H1 (cell line): ENCODE measurements around the gene NFXL1. TPM values are rescaled to one million over a fixed set of nuclear protein-coding genes. Genes with fewer than 3 reads are reported as not detected.
A peak's percentile ranks its signal among the peaks of the same experiment; 100 is the strongest.
"Not testable (repeated sequence)": the region's sequence is repeated elsewhere in the genome, so short reads cannot be mapped to it uniquely, and the experiment has no call there.

Experiments used
- CTCF ChIA-PET: fragments of 300-600 bp; sonication (Branson Sonifier 250); formaldehyde crosslinking; loops from one replicate; lab custom pipeline; 2021; ENCODE audit not compliant: partially characterized antibody; lab: Charles Lee
- POLR2A ChIA-PET: fragments of 300-600 bp; sonication (Branson Sonifier 250); formaldehyde crosslinking; loops from one replicate; lab custom pipeline; 2021; ENCODE audit warnings: inconsistent platforms; ENCODE audit not compliant: partially characterized antibody; lab: Charles Lee
- DNase-seq, 2 experiments: peaks; one replicate each; pipeline versions ENCODE4 v3.0.0 to v3.0.0-alpha.2; 2010 to 2022; ENCODE audit warnings: low spot score in 2 of 2, low read depth in 1 of 2, mixed read lengths in 1 of 2
- FAIRE-seq: peaks from 2 replicates; lab custom pipeline; 2011; peaks lifted over from hg19 to GRCh38; lab: Jason Lieb, UNC
- H2AFZ ChIP-seq: 2 replicates; pipeline ENCODE4 v1.8.1; 2012; ENCODE audit warnings: low read length, inconsistent platforms
- H2AK5ac ChIP-seq: 2 replicates; pipeline ENCODE4 v1.6.1; 2013; ENCODE audit warnings: low read depth, low read length
- H2BK120ac ChIP-seq: replicated peaks from 2 replicates; pipeline ENCODE3; 2013; ENCODE audit warnings: low read depth, low read length, inconsistent platforms
- H2BK12ac ChIP-seq: 2 replicates; pipeline ENCODE4 v1.6.1; 2013; ENCODE audit warnings: low read depth, low read length
- H2BK15ac ChIP-seq: 2 replicates; pipeline ENCODE4 v1.6.1; 2013; ENCODE audit warnings: low read length
- H2BK20ac ChIP-seq: 2 replicates; pipeline ENCODE4 v1.6.1; 2013; ENCODE audit warnings: low read length
- H2BK5ac ChIP-seq: 2 replicates; pipeline ENCODE4 v1.6.1; 2013; ENCODE audit warnings: low read depth, low read length
- H3K14ac ChIP-seq: 2 replicates; pipeline ENCODE4 v1.6.1; 2013; ENCODE audit warnings: inconsistent platforms; ENCODE audit not compliant: insufficient read length
- H3K18ac ChIP-seq: 2 replicates; pipeline ENCODE4 v1.6.1; 2013; ENCODE audit warnings: low read length; ENCODE audit errors: extremely low read depth
- H3K23ac ChIP-seq: 2 replicates; pipeline ENCODE4 v1.6.1; 2013; ENCODE audit warnings: inconsistent platforms; ENCODE audit not compliant: insufficient read length
- H3K23me2 ChIP-seq: 2 replicates; pipeline ENCODE4 v1.6.1; 2013; ENCODE audit warnings: low read depth, low read length
- H3K27ac ChIP-seq: 2 replicates; pipeline ENCODE4 v1.6.1; 2011; ENCODE audit warnings: low read depth, low read length, inconsistent platforms
- H3K27me3 ChIP-seq, 4 experiments: replicated peaks in 1 of 4; 1 replicate in 1 of 4; 2 replicates in 3 of 4; pipeline versions ENCODE4 v1.6.1 to v1.8.1; 2011 to 2013; ENCODE audit warnings: low read length in 3 of 4, mild to moderate bottlenecking in 3 of 4, inconsistent platforms in 2 of 4, mixed read lengths in 2 of 4, moderate library complexity in 1 of 4; ENCODE audit not compliant: control insufficient read depth in 3 of 4, insufficient read depth in 3 of 4; ENCODE audit errors: extremely low read depth in 1 of 4
- H3K36me3 ChIP-seq, 4 experiments: 2 replicates each; pipeline versions ENCODE4 v1.6.1 to v1.8.1; 2011 to 2013; ENCODE audit warnings: mild to moderate bottlenecking in 4 of 4, low read length in 3 of 4, moderate library complexity in 2 of 4, control low read depth in 1 of 4, inconsistent platforms in 1 of 4; ENCODE audit not compliant: insufficient read depth in 4 of 4, control insufficient read depth in 2 of 4
- H3K4ac ChIP-seq: replicated peaks from 2 replicates; pipeline ENCODE3; 2013; ENCODE audit warnings: low read length, low read depth, mixed read lengths, inconsistent platforms; ENCODE audit not compliant: insufficient read length
- H3K4me1 ChIP-seq, 4 experiments: replicated peaks in 1 of 4; 1 replicate in 1 of 4; 2 replicates in 3 of 4; pipeline versions ENCODE4 v1.6.1 to v1.8.1; 2011 to 2013; ENCODE audit warnings: low read length in 3 of 4, inconsistent platforms in 2 of 4, mixed read lengths in 1 of 4; ENCODE audit not compliant: insufficient read depth in 4 of 4, control insufficient read depth in 3 of 4
- H3K4me2 ChIP-seq, 2 experiments: 2 replicates each; pipeline versions ENCODE4 v1.6.1 to v1.8.1; 2011 to 2013; ENCODE audit warnings: low read depth in 2 of 2, low read length in 2 of 2, control low read depth in 1 of 2, inconsistent platforms in 1 of 2, mild to moderate bottlenecking in 1 of 2; ENCODE audit not compliant: insufficient read depth in 1 of 2
- H3K4me3 ChIP-seq, 4 experiments: fragments of 200-600, 300-600 bp in 1 of 4; sonication (generic), shearing (Covaris generic), sonication (Bioruptor Twin) in 1 of 4; 2 replicates each; pipeline versions ENCODE4 v1.5.1 to v1.8.1; 2011 to 2016; ENCODE audit warnings: low read length in 4 of 4, low read depth in 3 of 4, control low read depth in 2 of 4, inconsistent platforms in 2 of 4, mild to moderate bottlenecking in 2 of 4, mixed read lengths in 1 of 4, moderate library complexity in 1 of 4; ENCODE audit not compliant: insufficient read depth in 2 of 4; ENCODE audit errors: extremely low read depth in 1 of 4
- H3K56ac ChIP-seq: replicated peaks from 2 replicates; pipeline ENCODE3; 2013; ENCODE audit warnings: low read depth, mild to moderate bottlenecking, mixed read lengths, low read length, inconsistent platforms; ENCODE audit not compliant: insufficient read length
- H3K79me1 ChIP-seq: 2 replicates; pipeline ENCODE4 v1.6.1; 2013; ENCODE audit warnings: low read depth, low read length, control low read depth
- H3K79me2 ChIP-seq, 2 experiments: 2 replicates each; pipeline versions ENCODE4 v1.6.1 to v1.8.1; 2012 to 2013; ENCODE audit warnings: low read length in 2 of 2, mild to moderate bottlenecking in 2 of 2, inconsistent platforms in 1 of 2; ENCODE audit not compliant: insufficient read depth in 2 of 2, control insufficient read depth in 1 of 2
- H3K9ac ChIP-seq, 4 experiments: replicated peaks in 1 of 4; 1 replicate in 1 of 4; 2 replicates in 3 of 4; pipeline versions ENCODE4 v1.6.1 to v1.8.1; 2011 to 2013; ENCODE audit warnings: low read depth in 3 of 4, low read length in 3 of 4, control low read depth in 2 of 4, mild to moderate bottlenecking in 2 of 4, moderate library complexity in 2 of 4, inconsistent platforms in 1 of 4; ENCODE audit errors: extremely low read depth in 1 of 4
- H3K9me3 ChIP-seq, 2 experiments: 2 replicates each; pipeline versions ENCODE4 v1.6.1 to v1.8.1; 2012 to 2013; ENCODE audit warnings: mild to moderate bottlenecking in 2 of 2, moderate library complexity in 2 of 2, control low read depth in 1 of 2, inconsistent platforms in 1 of 2, low read depth in 1 of 2, low read length in 1 of 2, mixed read lengths in 1 of 2; ENCODE audit not compliant: insufficient read depth in 2 of 2
- H4K20me1 ChIP-seq, 2 experiments: replicated peaks in 1 of 2; 2 replicates each; pipeline versions ENCODE3 to v1.8.1; 2011 to 2013; ENCODE audit warnings: inconsistent platforms in 2 of 2, low read length in 2 of 2, mild to moderate bottlenecking in 1 of 2; ENCODE audit not compliant: insufficient read depth in 2 of 2, control insufficient read depth in 1 of 2
- H4K5ac ChIP-seq: 2 replicates; pipeline ENCODE4 v1.6.1; 2013; ENCODE audit warnings: low read length, low read depth, mixed read lengths, inconsistent platforms; ENCODE audit not compliant: insufficient read length
- H4K8ac ChIP-seq: 2 replicates; pipeline ENCODE4 v1.8.0; 2013; ENCODE audit warnings: mild to moderate bottlenecking, moderate library complexity, low read length, inconsistent platforms; ENCODE audit not compliant: insufficient read depth; ENCODE audit errors: extremely low read depth
- H4K91ac ChIP-seq: replicated peaks from 2 replicates; pipeline ENCODE3; 2013; ENCODE audit warnings: low read length, mixed read lengths, inconsistent platforms; ENCODE audit not compliant: insufficient read length
- ASH2L ChIP-seq: fragments of 200-600, 300-600 bp; sonication (generic); IDR thresholded peaks from one replicate; pipeline ENCODE4 v1.7.1; 2017; ENCODE audit warnings: low read length
- RBBP5 ChIP-seq: IDR thresholded peaks from 2 replicates; pipeline ENCODE4 v1.7.1; 2012; ENCODE audit warnings: low read depth, mild to moderate bottlenecking, inconsistent platforms, low read length, moderate library complexity, borderline replicate concordance
- SP1 ChIP-seq: IDR thresholded peaks from 2 replicates; pipeline ENCODE4 v1.6.1; 2011; ENCODE audit warnings: low read depth, low read length
- WGBS, 2 experiments: shearing (Covaris generic) in 1 of 2; methylation state at CpG; one replicate each; pipeline versions ENCODE4 v1.1.6 to v1.1.7; 2013 to 2015; ENCODE audit warnings: low lambda C conversion rate in 2 of 2, mixed read lengths in 2 of 2, inconsistent platforms in 1 of 2, low coverage in 1 of 2, missing lambda C conversion rate in 1 of 2; ENCODE audit not compliant: insufficient replicate concordance in 2 of 2, insufficient coverage in 1 of 2, insufficient read length in 1 of 2; ENCODE audit errors: extremely low coverage in 1 of 2, missing lambda C conversion rate in 1 of 2; 5-methylcytosine and 5-hydroxymethylcytosine counted together
- polyA plus RNA-seq, 7 experiments: library from polyadenylated mRNA; depleted of rRNA in 3 of 7; stranded (reverse) in 5 of 7; unstranded in 2 of 7; fragments of >200 nt in 5 of 7; fragments of 200-250 nt in 2 of 7; gene quantifications; 1 replicate in 5 of 7; 2 replicates in 1 of 7; 4 replicates in 1 of 7; pipeline versions ENCODE4 v1.2.1 to v1.2.3, GENCODE V29; 2011 to 2013; ENCODE audit warnings: missing spikeins in 2 of 7, mixed read lengths in 2 of 7
- total RNA-seq: library from RNA; stranded (reverse); fragmentation: NEBNext Ultra II Directional; extraction: Animal tissue kit (Norgen Biotek cat#: 25700); gene quantifications from 2 replicates; pipeline ENCODE4 v1.2.1, GENCODE V29; 2021

The NFXL1 gene
- total and polyA plus RNA-seq, 2 of the 8 experiments (the other 6 are each of a cell fraction or from before 2014, with no cell fraction given) = 10.0 to 29.5 TPM

DNA sequence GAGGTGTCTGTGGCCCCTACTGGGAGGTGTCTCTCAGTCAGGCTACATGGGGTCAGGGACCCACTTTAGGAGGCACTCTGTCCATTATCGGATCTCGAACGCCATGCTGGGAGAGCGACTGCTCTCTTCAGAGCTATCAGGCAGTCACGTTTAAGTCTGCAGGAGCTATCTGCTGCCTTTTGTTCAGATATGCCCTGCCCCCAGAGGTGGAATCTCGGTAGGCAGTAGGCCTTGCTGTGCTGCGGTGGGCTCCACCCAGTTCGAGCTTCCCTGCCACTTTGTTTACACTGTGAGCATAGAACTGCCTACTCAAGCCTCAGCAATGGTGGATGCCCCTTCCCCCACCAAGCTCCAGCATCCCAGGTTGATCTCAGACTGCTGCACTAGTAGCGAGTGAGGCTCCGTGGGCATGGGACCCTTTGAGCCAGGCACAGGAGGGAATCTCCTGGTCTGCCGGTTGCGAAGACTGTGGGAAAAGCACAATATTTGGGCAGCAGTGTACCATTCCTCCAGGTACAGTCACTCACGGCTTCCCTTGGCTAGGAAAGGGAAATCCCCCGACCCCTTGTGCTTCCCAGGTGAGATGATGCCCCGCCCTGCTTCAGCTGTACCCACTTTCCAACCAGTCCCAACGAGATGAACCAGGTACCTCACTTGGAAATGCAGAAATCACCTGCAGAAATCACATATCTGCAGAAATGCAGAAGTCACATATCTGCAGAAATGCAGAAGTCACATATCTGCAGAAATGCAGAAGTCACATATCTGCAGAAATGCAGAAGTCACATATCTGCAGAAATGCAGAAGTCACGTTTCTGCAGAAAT is 8.3 kb upstream of the NFXL1 start:
- H3K23me2 ChIP-seq, H3K79me1 ChIP-seq, H2BK15ac ChIP-seq, H3K79me2 ChIP-seq, H4K20me1 ChIP-seq, H3K23ac ChIP-seq, H4K91ac ChIP-seq, H3K9me3 ChIP-seq, H3K4me1 ChIP-seq, H3K9ac ChIP-seq, H2BK20ac ChIP-seq, H3K4me3 ChIP-seq, FAIRE-seq, H3K14ac ChIP-seq, DNase-seq, H3K27me3 ChIP-seq, H2AK5ac ChIP-seq, H2BK120ac ChIP-seq, H3K4ac ChIP-seq, H3K27ac ChIP-seq, H3K56ac ChIP-seq, H4K8ac ChIP-seq, H3K36me3 ChIP-seq: not testable (repeated sequence)
- H2BK12ac ChIP-seq = peak overlapping the region; percentile 60; the same call in 1 of the 2 replicates
- CTCF ChIA-PET = interaction anchor here (1.0 to 1.1 kb wide), 4 partner anchors 9 to 111 kb away, joined by 3 to 4 read pairs (median 4); no protein-coding TSS in a partner anchor
- H3K18ac ChIP-seq = peak overlapping the region; percentile 6
- 77% methylated on average over 17 of the region's 17 CpGs; no CpG with 5 or more reads in 1 of the 2 experiments for WGBS, 2 experiments
- 0 out of 2 replicates have a peak overlapping the region, but pooled peaks have one; percentile 8 for H2AFZ ChIP-seq
- POLR2A ChIA-PET = interaction anchor here (1.2 to 1.5 kb wide), 2 partner anchors 8 to 11 kb away, joined by 3 to 9 read pairs; partner anchors contain the start of gene NFXL1
- peak overlapping the region; percentile 71 for H4K5ac ChIP-seq
- H3K4me2 ChIP-seq = peak overlapping the region; percentile 45 to 53; a peak in 3 of 4 replicates
- TF ChIP-seq ASH2L (peak; percentile 47), SP1 (0 out of 2 replicates have a peak, but pooled peaks have one; percentile 14), RBBP5 (peak; percentile 53; the same call in 1 of the 2 replicates)
- H2BK5ac ChIP-seq = peak overlapping the region; percentile 60; the same call in 1 of the 2 replicates
